Muscle of leg (tissue), 11 donors: ENCODE measurements around the gene CLEC2L. TPM values are rescaled to one million over a fixed set of nuclear protein-coding genes. Genes with fewer than 3 reads are reported as not detected.
"Not testable (repeated sequence)": the region's sequence is repeated elsewhere in the genome, so short reads cannot be mapped to it uniquely, and the experiment has no call there.

Experiments
- DNase-seq: peaks from one replicate; pipeline ENCODE4 v3.0.0; 2013
- H3K27ac ChIP-seq: one replicate; pipeline ENCODE4 v1.5.1; 2013; ENCODE audit warnings: mild to moderate bottlenecking, low read length, control low read depth
- H3K27me3 ChIP-seq: one replicate; pipeline ENCODE4 v1.6.1; 2013; ENCODE audit warnings: low read length; ENCODE audit not compliant: control insufficient read depth, insufficient read depth
- H3K36me3 ChIP-seq: one replicate; pipeline ENCODE4 v1.6.1; 2013; ENCODE audit warnings: low read length; ENCODE audit not compliant: control insufficient read depth, insufficient read depth
- H3K4me1 ChIP-seq: one replicate; pipeline ENCODE4 v1.6.1; 2013; ENCODE audit warnings: low read length; ENCODE audit not compliant: control insufficient read depth, insufficient read depth
- H3K4me3 ChIP-seq: one replicate; pipeline ENCODE4 v1.5.1; 2013; ENCODE audit warnings: low read length, control low read depth
- H3K9me3 ChIP-seq: replicated peaks from 2 replicates; pipeline ENCODE4 v1.6.1; 2013; ENCODE audit warnings: low read depth, low read length; ENCODE audit not compliant: control insufficient read depth
- WGBS: methylation state at CpG from one replicate; pipeline ENCODE4 v1.1.5; 2013; ENCODE audit warnings: missing lambda C conversion rate; ENCODE audit not compliant: insufficient coverage; 5-methylcytosine and 5-hydroxymethylcytosine counted together
- polyA plus RNA-seq, 8 donors: library from polyadenylated mRNA; unstranded; fragments of 120-200 nt; gene quantifications; one replicate each; pipeline versions ENCODE4 v1.2.1 to v1.2.3, GENCODE V29; 2013; ENCODE audit warnings: inconsistent platforms in 1 of 8, low replicate concordance in 1 of 8; ENCODE audit not compliant: insufficient read length in 8 of 8, insufficient read depth in 1 of 8
- total RNA-seq: library from RNA; stranded (reverse); fragments of 120-200 nt; gene quantifications from one replicate; pipeline ENCODE4 v1.2.4, GENCODE V29; 2013

Gene CLEC2L
- total and polyA plus RNA-seq, 9 donors, result 0.85 to 2.1 (median 1.3) TPM

GRCh38 chr7:139553991-139554700 is 30.7 kb downstream of the CLEC2L start:
- not testable (repeated sequence) for DNase-seq, H3K36me3 ChIP-seq, H3K4me3 ChIP-seq, H3K27me3 ChIP-seq, H3K4me1 ChIP-seq, H3K27ac ChIP-seq, H3K9me3 ChIP-seq
- 69% methylated on average over 5 of the region's 8 CpGs for WGBS

- H3K27me3 ChIP-seq, result no peaks in the 10 kb centered on the region
- DNase-seq, result no peak
- WGBS, result 51% methylated on average over 4 of the region's 8 CpGs
- no peak overlapping the region for H3K4me3 ChIP-seq
- H3K27ac ChIP-seq, result no peak overlapping the region
- no peaks in the 10 kb centered on the region for H3K9me3 ChIP-seq
- H3K4me1 ChIP-seq, result no peaks in the 10 kb centered on the region
- H3K36me3 ChIP-seq, result no peaks in the 10 kb centered on the region
Measured at GRCh38 chr7:139557857-139558581, 34.5 kb downstream of the CLEC2L start.

- no peak overlapping the region for H3K4me3 ChIP-seq
- no peak for DNase-seq
- H3K9me3 ChIP-seq, result no peaks in the 10 kb centered on the region
- no peak overlapping the region for H3K27ac ChIP-seq
- H3K36me3 ChIP-seq, result no peaks in the 10 kb centered on the region
- no peaks in the 10 kb centered on the region for H3K27me3 ChIP-seq
- WGBS, result 76% methylated on average over 12 of the region's 18 CpGs
- H3K4me1 ChIP-seq, result no peaks in the 10 kb centered on the region
Measured at GRCh38 chr7:139559364-139560105, 36.0 kb downstream of the CLEC2L start.

GRCh38 chr7:139560199-139560598 is 36.7 kb downstream of the CLEC2L start:
- H3K27ac ChIP-seq, result no peak overlapping the region
- no peaks in the 10 kb centered on the region for H3K4me1 ChIP-seq
- H3K9me3 ChIP-seq, result no peaks in the 10 kb centered on the region
- 64% methylated on average over 2 of the region's 2 CpGs for WGBS
- no peak for DNase-seq
- no peaks in the 10 kb centered on the region for H3K36me3 ChIP-seq
- no peak overlapping the region for H3K4me3 ChIP-seq
- no peaks in the 10 kb centered on the region for H3K27me3 ChIP-seq

- WGBS, result 83% methylated on average over 11 of the region's 11 CpGs
- Histone ChIP-seq H3K4me3 (no peak overlapping the region), H3K4me1 (no peaks in the 10 kb centered on the region), H3K27ac (no peak overlapping the region), H3K36me3 (no peaks in the 10 kb centered on the region), H3K9me3 (no peaks in the 10 kb centered on the region), H3K27me3 (no peaks in the 10 kb centered on the region)
- no peak for DNase-seq
Measured at GRCh38 chr7:139560678-139561077, 37.2 kb downstream of the CLEC2L start.

GRCh38 chr7:139562491-139562890 is 39.0 kb downstream of the CLEC2L start:
- Histone ChIP-seq H3K27me3 (no peaks in the 10 kb centered on the region), H3K27ac (no peak overlapping the region), H3K36me3 (no peaks in the 10 kb centered on the region), H3K4me3 (no peak overlapping the region), H3K4me1 (no peaks in the 10 kb centered on the region), H3K9me3 (no peaks in the 10 kb centered on the region)
- 84% methylated on average over 9 of the region's 12 CpGs for WGBS
- no peak for DNase-seq

GRCh38 chr7:139562961-139563565 is 39.6 kb downstream of the CLEC2L start:
- 78% methylated on average over 10 of the region's 13 CpGs for WGBS
- H3K36me3 ChIP-seq, result no peaks in the 10 kb centered on the region
- no peaks in the 10 kb centered on the region for H3K9me3 ChIP-seq
- no peak overlapping the region for H3K27ac ChIP-seq
- H3K4me1 ChIP-seq, result no peaks in the 10 kb centered on the region
- DNase-seq, result no peak
- H3K27me3 ChIP-seq, result no peaks in the 10 kb centered on the region
- H3K4me3 ChIP-seq, result no peak overlapping the region

GRCh38 chr7:139563856-139564255 is 40.4 kb downstream of the CLEC2L start:
- WGBS, result 80% methylated on average over 1 of the region's 5 CpGs
- DNase-seq, result no peak
- Histone ChIP-seq H3K27me3 (no peaks in the 10 kb centered on the region), H3K36me3 (peaks cover 3% of the 10 kb centered on the region), H3K4me1 (no peaks in the 10 kb centered on the region), H3K9me3 (no peaks in the 10 kb centered on the region), H3K27ac (no peak overlapping the region), H3K4me3 (no peak overlapping the region)

- Histone ChIP-seq H3K27me3 (no peaks in the 10 kb centered on the region), H3K27ac (no peak overlapping the region), H3K4me3 (no peak overlapping the region), H3K36me3 (peaks cover 8% of the 10 kb centered on the region), H3K9me3 (no peaks in the 10 kb centered on the region), H3K4me1 (peaks cover 3% of the 10 kb centered on the region)
- WGBS, result 89% methylated on average over 3 of the region's 6 CpGs
- no peak for DNase-seq
Measured at GRCh38 chr7:139566075-139566474, 42.6 kb downstream of the CLEC2L start.
